Caco-2 (cell line): ENCODE results near the gene ARHGEF2. TPM values are rescaled to one million over a fixed set of nuclear protein-coding genes. Genes with fewer than 3 reads are reported as not detected.

Experiments
- BruUV-seq: library from RNA; stranded (reverse); fragments of 400-500 nt; replicated peaks from 2 replicates; lab custom pipeline; 2021; lab: Mats Ljungman, UMichigan
- CTCF ChIA-PET: fragments of 300-600 bp; sonication (Branson Sonifier 250); formaldehyde crosslinking; loops from one replicate; lab custom pipeline; 2022; ENCODE audit warnings: antibody characterized with exemption; lab: Charles Lee
- POLR2A ChIA-PET: fragments of 300-600 bp; sonication (Branson Sonifier 250); formaldehyde crosslinking; loops from one replicate; lab custom pipeline; 2022; ENCODE audit warnings: antibody characterized with exemption; lab: Charles Lee
- DNase-seq, 2 experiments: peaks; one replicate each; pipeline versions ENCODE4 v3.0.0 to v3.0.0-alpha.2; 2020 to 2022
- H3K27me3 ChIP-seq: replicated peaks from 2 replicates; pipeline ENCODE4 v1.6.0; 2011; ENCODE audit warnings: low read length; ENCODE audit not compliant: control insufficient read depth, insufficient read depth
- H3K36me3 ChIP-seq: 2 replicates; pipeline ENCODE4 v1.5.1; 2011; ENCODE audit warnings: low read length; ENCODE audit not compliant: control insufficient read depth, insufficient read depth
- H3K4me1 ChIP-seq: fragments of 250-450 bp; sonication (Bioruptor Pico); 2 replicates; pipeline ENCODE4 v1.5.1; 2020; ENCODE audit warnings: mild to moderate bottlenecking
- H3K4me3 ChIP-seq: 2 replicates; pipeline ENCODE4 v1.5.1; 2011; ENCODE audit warnings: low read depth, mild to moderate bottlenecking, control low read depth, low read length
- H3K9me3 ChIP-seq: fragments of 250-450 bp; sonication (Bioruptor Pico); 2 replicates; pipeline ENCODE4 v1.5.1; 2020; ENCODE audit warnings: mild to moderate bottlenecking, moderate library complexity
- H3K27ac Mint-ChIP-seq: one replicate; pipeline ENCODE4 v1.8.0; 2022; ENCODE audit warnings: mixed read lengths; ENCODE audit not compliant: unreplicated experiment
- H3K27me3 Mint-ChIP-seq: one replicate; pipeline ENCODE4 v1.8.0; 2022; ENCODE audit warnings: mixed read lengths; ENCODE audit not compliant: insufficient read depth, unreplicated experiment
- H3K36me3 Mint-ChIP-seq: one replicate; pipeline ENCODE4 v1.8.0; 2022; ENCODE audit warnings: mild to moderate bottlenecking, mixed read lengths; ENCODE audit not compliant: insufficient read depth, unreplicated experiment
- H3K4me1 Mint-ChIP-seq: one replicate; pipeline ENCODE4 v1.8.0; 2022; ENCODE audit warnings: low read depth, mixed read lengths; ENCODE audit not compliant: unreplicated experiment
- H3K4me3 Mint-ChIP-seq: one replicate; pipeline ENCODE4 v1.8.0; 2022; ENCODE audit warnings: mild to moderate bottlenecking, moderate library complexity, mixed read lengths; ENCODE audit not compliant: unreplicated experiment
- H3K9me3 Mint-ChIP-seq: one replicate; pipeline ENCODE4 v1.8.0; 2022; ENCODE audit warnings: mixed read lengths; ENCODE audit not compliant: unreplicated experiment
- intact Hi-C: fragments of 100-400 bp; cut with micrococcal nuclease; formaldehyde crosslinking; loops from one replicate; pipeline ENCODE4 v1.10.0; 2022; ENCODE audit not compliant: unreplicated experiment
- total RNA-seq: library from RNA; stranded (reverse); gene quantifications from 2 replicates; pipeline ENCODE4 v1.2.3, GENCODE V29; 2022
- TF ChIP-seq, protein P1 (sequence below), 2 experiments: fragments of 200-600 bp in 1 of 2; IDR thresholded peaks; 1 replicate in 1 of 2; 2 replicates in 1 of 2; pipeline versions ENCODE4 v1.5.1 to v1.8.0; 2011 to 2022; ENCODE audit warnings: antibody characterized with exemption in 1 of 2, control low read depth in 1 of 2, inconsistent platforms in 1 of 2, low read depth in 1 of 2, low read length in 1 of 2, mild to moderate bottlenecking in 1 of 2, moderate library complexity in 1 of 2; ENCODE audit not compliant: insufficient read depth in 1 of 2, severe bottlenecking in 1 of 2, unreplicated experiment in 1 of 2

The ARHGEF2 gene
- total RNA-seq, 1 experiment from 2014 or later, result 60.3 TPM

DNA sequence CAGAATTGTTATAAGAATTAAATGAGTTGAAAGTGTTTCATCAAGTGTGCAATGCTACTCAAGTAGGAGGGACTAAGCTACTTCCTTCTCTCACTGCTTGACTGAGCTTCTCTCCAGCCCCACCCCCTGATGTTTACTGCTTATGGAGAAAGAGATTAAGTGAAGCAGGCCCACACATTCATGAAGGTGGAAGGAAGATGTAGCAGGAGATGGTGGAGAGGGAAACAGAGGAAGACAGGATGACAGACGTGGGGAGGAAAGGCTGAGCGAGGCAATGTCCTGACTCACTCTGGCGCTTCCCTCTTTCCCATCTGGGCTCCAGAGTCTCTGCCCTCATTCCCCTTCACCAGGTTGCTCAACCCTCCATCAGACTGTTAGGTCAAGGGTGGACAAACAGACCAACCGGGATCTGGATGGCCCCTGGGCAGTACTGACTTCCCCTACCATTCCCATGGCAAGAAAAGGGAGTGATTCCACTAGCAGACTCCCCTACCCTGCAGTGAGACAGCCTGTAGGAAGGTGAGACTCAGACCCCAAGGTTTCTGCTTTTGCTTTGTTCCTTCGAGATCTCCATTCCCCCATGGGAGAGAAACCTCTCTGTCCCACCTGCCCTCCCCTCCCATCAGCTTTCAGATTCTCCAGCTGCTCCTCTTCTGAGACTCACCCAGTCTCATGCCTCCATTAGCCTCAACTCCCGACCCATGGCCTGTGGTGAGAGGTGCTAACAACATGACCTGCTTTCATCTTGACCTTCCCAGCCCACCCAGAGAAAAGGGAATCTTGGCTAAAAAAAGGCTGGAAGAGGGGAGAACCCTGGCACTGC lies 3.1 kb upstream of the ARHGEF2 start:
- Mint-ChIP-seq H3K9me3 (no peaks in the 10 kb centered on the region), H3K27ac (no peak overlapping the region), H3K4me1 (peaks cover 32% of the 10 kb centered on the region), H3K36me3 (no peaks in the 10 kb centered on the region), H3K4me3 (no peak overlapping the region), H3K27me3 (no peaks in the 10 kb centered on the region)
- TF ChIP-seq, protein P1, sequence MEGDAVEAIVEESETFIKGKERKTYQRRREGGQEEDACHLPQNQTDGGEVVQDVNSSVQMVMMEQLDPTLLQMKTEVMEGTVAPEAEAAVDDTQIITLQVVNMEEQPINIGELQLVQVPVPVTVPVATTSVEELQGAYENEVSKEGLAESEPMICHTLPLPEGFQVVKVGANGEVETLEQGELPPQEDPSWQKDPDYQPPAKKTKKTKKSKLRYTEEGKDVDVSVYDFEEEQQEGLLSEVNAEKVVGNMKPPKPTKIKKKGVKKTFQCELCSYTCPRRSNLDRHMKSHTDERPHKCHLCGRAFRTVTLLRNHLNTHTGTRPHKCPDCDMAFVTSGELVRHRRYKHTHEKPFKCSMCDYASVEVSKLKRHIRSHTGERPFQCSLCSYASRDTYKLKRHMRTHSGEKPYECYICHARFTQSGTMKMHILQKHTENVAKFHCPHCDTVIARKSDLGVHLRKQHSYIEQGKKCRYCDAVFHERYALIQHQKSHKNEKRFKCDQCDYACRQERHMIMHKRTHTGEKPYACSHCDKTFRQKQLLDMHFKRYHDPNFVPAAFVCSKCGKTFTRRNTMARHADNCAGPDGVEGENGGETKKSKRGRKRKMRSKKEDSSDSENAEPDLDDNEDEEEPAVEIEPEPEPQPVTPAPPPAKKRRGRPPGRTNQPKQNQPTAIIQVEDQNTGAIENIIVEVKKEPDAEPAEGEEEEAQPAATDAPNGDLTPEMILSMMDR (IDR thresholded peaks at IDR 0.05; ENCODE audit: insufficient read depth in 1 of 2, low read depth in 1 of 2, low read length in 1 of 2, severe bottlenecking in 1 of 2, unreplicated experiment in 1 of 2), result no peak
- no TSS peak for BruUV-seq
- Histone ChIP-seq H3K27me3 (no peaks in the 10 kb centered on the region), H3K36me3 (no peaks in the 10 kb centered on the region; the same call in 1 of the 2 replicates), H3K4me3 (no peak overlapping the region), H3K4me1 (peaks cover 30% of the 10 kb centered on the region), H3K9me3 (no peaks in the 10 kb centered on the region)
- intact Hi-C loops, result no loop called here
- POLR2A ChIA-PET, result no interaction called here
- no peak for DNase-seq
- CTCF ChIA-PET, result interaction anchor here (0.6 kb wide), 1 partner anchor 136 kb away, joined by 8 read pairs; no protein-coding TSS in a partner anchor

DNA sequence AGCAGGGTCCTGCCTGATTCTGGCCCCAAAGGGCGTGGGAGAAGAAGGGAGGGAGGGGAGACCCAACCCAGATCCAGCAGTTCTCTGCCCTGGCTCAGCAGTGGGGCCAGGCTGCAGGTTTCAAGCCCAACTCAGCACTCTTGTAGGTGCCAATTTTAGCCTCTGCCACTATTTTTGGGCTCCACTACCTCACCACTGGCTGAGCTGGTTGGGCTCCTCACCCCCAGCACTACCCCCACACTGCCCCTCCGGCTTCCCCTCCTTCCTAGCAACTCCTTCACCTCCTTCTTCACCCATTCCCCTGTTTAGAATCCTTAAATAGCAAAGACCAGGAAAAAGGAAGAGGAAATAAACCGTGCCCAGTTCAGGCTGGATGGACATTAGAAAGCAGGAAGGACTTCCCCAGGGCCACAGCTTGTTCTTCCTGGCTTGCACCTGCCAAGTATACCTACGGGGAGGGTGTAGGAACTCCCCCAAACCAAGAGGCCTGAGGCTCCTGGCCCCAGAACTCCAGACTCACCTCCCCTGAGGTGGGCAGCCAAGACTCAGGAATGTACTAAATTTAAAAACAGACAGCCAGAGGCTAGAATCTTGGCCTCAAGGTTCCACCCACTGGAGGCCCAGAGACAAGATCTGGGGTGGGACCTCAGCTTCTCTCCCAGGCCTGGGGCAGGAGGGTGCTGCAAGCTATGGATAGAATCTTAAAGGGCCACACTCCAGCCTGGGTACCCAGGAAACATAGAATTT lies 1.4 kb upstream of the ARHGEF2 start:
- no TSS peak for BruUV-seq
- H3K36me3 Mint-ChIP-seq, result peaks cover 6% of the 10 kb centered on the region
- H3K27ac Mint-ChIP-seq, result peak overlapping the region; percentile 50
- CTCF ChIA-PET, result interaction anchor here (1.5 kb wide), 1 partner anchor 10 kb away, joined by 7 read pairs; no protein-coding TSS in a partner anchor
- no peaks in the 10 kb centered on the region for H3K9me3 ChIP-seq
- peaks cover 41% of the 10 kb centered on the region for H3K4me1 ChIP-seq
- TF ChIP-seq, protein P1 (IDR thresholded peaks at IDR 0.05; ENCODE audit: insufficient read depth in 1 of 2, low read depth in 1 of 2, low read length in 1 of 2, severe bottlenecking in 1 of 2, unreplicated experiment in 1 of 2), result no peak
- POLR2A ChIA-PET, result no interaction called here
- intact Hi-C loops, result loop anchor here (1.0 to 2.0 kb wide), 2 partner anchors 41 kb away; partner anchors contain the start of gene SSR2
- H3K4me3 ChIP-seq, result peak overlapping the region; percentile 99
- H3K4me3 Mint-ChIP-seq, result peak overlapping the region; percentile 82
- H3K36me3 ChIP-seq, result no peaks in the 10 kb centered on the region; the same call in 1 of the 2 replicates
- H3K27me3 ChIP-seq, result no peaks in the 10 kb centered on the region
- H3K4me1 Mint-ChIP-seq, result peaks cover 46% of the 10 kb centered on the region
- no peaks in the 10 kb centered on the region for H3K27me3 Mint-ChIP-seq
- no peaks in the 10 kb centered on the region for H3K9me3 Mint-ChIP-seq
- DNase-seq, result no peak

DNA sequence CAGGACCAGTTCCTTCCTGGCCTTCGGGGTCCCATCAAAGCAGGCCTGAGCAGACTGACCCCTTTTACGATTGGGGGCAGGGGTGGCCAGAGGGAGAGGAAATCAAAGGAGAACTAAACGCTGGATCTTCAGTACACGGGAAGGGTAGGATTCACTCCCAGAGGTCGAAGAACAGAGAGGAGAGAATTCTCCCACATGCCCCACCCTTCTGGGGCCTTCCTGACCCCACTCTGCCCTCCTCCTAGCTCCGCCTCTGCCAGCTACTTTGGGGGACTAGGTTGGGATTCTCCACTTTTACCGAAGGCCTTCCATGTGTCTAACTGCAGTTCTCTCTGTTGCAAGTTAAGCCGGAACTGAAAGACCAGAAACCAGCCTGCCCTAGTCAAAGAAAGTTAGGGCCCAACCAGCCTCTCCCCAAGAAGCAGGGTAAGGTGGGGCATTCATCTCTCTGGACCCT lies 654 bp upstream of the ARHGEF2 start:
- CTCF ChIA-PET, result interaction anchor here (0.7 to 2.0 kb wide), 5 partner anchors 11 to 234 kb away, joined by 3 to 12 read pairs (median 5); partner anchors contain the start of gene PMF1
- no TSS peak for BruUV-seq
- TF ChIP-seq, protein P1 (IDR thresholded peaks at IDR 0.05; ENCODE audit: insufficient read depth in 1 of 2, low read depth in 1 of 2, low read length in 1 of 2, severe bottlenecking in 1 of 2, unreplicated experiment in 1 of 2), result no peak
- peaks cover 43% of the 10 kb centered on the region for H3K4me1 Mint-ChIP-seq
- peaks cover 6% of the 10 kb centered on the region for H3K36me3 Mint-ChIP-seq
- peak overlapping the region; percentile 50 for H3K27ac Mint-ChIP-seq
- peak overlapping the region; percentile 99 for H3K4me3 ChIP-seq
- DNase-seq, result peak; percentile 44 to 48
- H3K27me3 Mint-ChIP-seq, result no peaks in the 10 kb centered on the region
- no peaks in the 10 kb centered on the region; the same call in 1 of the 2 replicates for H3K36me3 ChIP-seq
- no peaks in the 10 kb centered on the region for H3K9me3 ChIP-seq
- H3K4me3 Mint-ChIP-seq, result peak overlapping the region; percentile 82
- no peaks in the 10 kb centered on the region for H3K9me3 Mint-ChIP-seq
- H3K27me3 ChIP-seq, result no peaks in the 10 kb centered on the region
- POLR2A ChIA-PET, result interaction anchor here (2.2 kb wide), 1 partner anchor 45 kb away, joined by 8 read pairs; the partner anchor contains the start of gene KHDC4
- intact Hi-C loops, result loop anchor here (1.0 to 2.0 kb wide), 2 partner anchors 40 to 41 kb away; partner anchors contain the start of gene SSR2
- peaks cover 41% of the 10 kb centered on the region for H3K4me1 ChIP-seq
